Stimulated activated CD4-positive, alpha-beta T cell treated with anti-CD3 and anti-CD28 coated beads, Interleukin-1b, Interleukin-23, amount 100 ng/mL, for 1 hour (primary cell): Measurements from ENCODE around the gene SLC39A5.

Experiments used
- DNase-seq, 2 donors: peaks; one replicate each; pipeline ENCODE4 v3.0.0-alpha.2; 2020; ENCODE audit warnings: low read depth in 2 of 2

The SLC39A5 gene

DNA sequence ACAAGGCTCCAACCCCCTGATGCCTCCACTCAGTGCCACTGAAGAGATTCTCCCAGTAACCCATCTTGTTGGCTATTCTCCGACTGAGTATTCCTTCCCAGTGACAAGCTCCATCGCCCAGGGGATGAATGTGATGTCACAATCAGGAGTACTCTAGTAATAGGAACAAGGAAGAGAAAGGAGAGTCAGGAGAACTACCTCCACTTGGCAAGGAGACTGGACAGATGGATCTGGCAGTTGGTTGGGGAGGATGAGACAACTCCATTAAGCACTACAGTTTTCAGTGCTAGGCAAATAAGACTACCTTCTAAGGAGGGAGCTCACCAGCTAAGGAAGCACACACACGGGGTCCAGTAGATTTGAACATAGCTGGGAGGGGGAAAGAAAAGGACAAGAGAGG lies 13.4 kb upstream of the SLC39A5 start:
- DNase-seq = no peak

DNA sequence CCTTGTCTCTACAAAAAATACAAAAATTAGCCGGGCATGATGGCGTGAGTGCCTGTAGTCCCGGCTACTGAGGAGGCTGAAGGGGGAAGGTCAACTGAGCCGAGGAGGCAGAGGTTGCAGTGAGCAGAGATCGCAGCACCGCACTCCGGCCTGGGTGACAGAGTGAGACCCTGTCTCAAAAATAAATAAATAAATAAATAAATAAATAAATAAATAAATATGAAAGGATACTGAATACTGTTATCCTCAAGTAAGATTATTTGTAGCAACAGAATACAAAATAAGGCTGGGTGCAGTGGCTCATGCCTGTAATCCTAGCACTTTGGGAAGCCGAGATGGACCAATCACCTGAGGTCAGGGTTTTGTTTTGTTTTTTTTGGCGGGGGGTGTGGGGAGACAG lies 10.0 kb upstream of the SLC39A5 start:
- no peak for DNase-seq

DNA sequence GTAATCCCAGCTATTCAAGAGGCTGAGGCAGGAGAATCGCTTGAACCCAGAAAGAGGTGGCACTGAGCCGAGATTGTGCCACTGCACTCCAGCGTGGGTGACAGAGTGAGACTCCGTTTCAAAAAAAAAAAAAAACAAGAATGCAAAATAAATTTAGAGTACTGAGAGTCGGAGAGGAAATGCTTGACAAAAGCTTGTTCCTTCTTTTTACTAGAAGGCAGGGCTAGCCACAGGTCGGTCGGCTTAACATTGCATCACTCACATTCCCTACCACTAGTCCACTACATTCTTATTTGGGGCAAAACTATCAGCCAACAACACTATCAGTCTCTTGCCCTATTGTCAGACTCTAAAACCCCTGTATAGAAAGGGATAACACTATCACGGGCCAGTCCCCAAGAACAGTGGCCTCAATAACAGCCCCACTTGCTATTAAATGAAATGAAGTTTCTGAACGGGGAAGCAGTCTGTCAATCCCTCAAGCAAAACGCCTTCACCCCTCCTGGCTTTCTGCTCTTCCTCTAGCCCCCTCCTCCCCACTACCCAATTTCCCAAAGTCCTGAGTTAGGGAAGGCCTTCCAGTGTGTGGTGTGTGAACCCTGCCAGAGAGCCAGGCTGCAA lies 9.1 kb upstream of the SLC39A5 start:
- no peak for DNase-seq

DNA sequence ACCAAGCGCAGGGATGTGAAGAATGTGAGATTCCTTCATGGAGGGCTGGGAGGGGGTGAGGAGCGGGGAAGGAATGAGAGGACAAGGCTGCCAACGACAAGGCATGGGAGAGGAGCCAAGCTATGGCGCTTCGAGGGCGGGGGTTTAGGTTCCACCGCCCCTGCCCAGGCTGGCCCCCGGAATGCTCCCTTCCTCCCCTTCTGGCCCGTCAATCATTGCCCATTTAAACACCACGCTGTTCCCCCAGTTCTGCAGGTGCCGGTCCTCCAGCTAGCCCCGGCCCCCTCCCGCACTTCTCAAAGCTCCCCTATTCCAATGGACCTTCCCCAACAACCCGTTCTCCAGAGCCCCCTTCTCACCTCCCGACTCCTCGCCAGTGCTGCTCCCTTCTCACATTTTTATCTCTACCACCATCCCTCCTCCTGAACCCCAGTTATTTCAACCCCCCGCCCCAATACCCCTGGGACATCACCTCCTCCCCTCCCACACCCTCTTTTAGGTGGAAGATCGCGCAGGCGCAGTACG lies 8.6 kb upstream of the SLC39A5 start:
- no peak for DNase-seq

GRCh38 chr12:56221757-56222530 lies 7.9 kb upstream of the SLC39A5 start, which contains the start of gene RNF41:
Gene RNF41, minus strand, starts transcription at chr12:56221922. Its CDS starts 7,875 bp downstream, at chr12:56214047.
- peak; percentile 79 to 84 for DNase-seq

GRCh38 chr12:56222531-56222895 lies 7.3 kb upstream of the SLC39A5 start:
- DNase-seq = no peak

GRCh38 chr12:56223571-56224101 lies 6.2 kb upstream of the SLC39A5 start:
- no peak for DNase-seq

DNA sequence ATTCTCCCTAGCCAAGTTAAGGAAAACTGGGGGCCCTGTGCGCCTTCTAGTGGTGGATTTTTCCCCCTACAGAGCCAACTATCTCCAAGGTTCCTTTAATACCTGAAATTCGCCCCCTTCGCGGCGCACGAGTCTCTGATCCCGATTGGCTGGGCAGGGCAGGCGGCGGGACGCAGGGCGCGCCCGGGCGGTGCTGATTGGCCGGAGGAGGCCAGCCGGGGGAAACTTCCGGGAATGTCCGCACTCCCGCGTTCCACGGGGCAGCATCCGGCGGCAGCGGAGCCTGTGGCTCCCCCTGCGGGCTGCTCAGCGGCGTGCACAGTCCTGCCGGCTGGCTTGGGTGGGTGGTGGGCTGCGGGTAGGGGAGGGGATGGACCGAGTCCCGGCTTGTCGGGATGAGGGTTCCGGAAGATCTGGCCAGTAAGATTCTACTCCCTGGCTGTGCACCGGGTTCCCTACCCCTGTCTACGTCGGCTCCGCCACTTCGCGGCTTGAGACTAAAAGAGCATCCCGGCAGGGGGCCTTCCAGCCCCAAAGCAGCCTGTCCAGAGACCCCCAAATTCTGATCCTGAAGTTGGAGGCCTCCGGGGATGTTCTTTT lies 5.6 kb upstream of the SLC39A5 start, which contains the start of gene NABP2:
Gene NABP2 (plus strand): TSS at position 241 of the 600 bp plus-strand sequence. CDS start 515 bp downstream, outside the sequence.
- peak; percentile 77 to 83 for DNase-seq

DNA sequence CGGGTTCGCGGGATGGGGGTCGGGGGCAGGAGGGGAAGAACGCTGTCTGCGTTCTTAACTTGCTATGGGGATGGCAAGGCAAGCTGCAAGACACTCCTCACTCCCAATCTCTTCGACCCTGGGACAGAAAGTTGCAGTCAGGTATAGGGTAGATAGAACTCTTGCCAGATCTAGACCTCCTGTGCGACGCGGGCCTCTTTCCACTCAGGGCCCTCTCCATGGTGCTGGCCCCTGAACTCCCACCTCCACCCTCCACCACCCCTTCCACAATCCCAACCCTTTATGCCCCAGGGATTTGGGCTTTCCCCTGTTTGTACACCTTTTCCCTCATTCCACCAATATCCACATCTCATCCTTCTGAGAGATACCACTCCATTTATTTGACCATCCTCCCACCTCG lies 4.9 kb upstream of the SLC39A5 start:
- DNase-seq = no peak

- no peak for DNase-seq
Measured at GRCh38 chr12:56229082-56229481, 769 bp upstream of the SLC39A5 start.

GRCh38 chr12:56230432-56231183 lies 757 bp downstream of the SLC39A5 start:
- DNase-seq = no peak

DNA sequence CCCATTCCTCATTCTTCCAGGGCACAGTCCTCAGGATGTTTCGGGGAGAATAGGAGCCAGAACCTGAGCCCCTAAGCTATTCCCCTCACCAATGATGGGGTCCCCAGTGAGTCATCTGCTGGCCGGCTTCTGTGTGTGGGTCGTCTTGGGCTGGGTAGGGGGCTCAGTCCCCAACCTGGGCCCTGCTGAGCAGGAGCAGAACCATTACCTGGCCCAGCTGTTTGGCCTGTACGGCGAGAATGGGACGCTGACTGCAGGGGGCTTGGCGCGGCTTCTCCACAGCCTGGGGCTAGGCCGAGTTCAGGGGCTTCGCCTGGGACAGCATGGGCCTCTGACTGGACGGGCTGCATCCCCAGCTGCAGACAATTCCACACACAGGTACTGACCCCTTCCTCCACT lies 1.3 kb downstream of the SLC39A5 start:
- DNase-seq = no peak

- no peak for DNase-seq
Measured at GRCh38 chr12:56234746-56235436, 5.0 kb downstream of the SLC39A5 start.

DNA sequence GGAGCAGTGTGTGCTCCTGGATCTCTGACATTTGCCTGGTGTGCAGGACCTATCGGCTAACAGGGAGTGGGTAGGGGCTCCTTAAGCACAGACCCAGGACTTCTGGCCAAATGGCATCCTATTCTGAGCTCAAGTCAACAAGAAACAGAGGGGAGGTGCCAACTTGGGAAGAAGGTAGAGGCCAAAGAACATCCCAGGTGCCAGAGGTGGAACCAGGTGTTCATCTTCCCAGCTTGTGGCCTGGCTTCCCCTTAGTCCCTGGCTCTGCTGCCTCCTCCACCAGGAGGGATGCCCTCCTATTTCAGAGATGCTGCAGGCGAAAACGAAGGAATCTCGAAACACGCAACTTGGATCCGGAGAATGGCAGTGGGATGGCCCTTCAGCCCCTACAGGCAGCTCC lies 6.2 kb downstream of the SLC39A5 start:
- no peak for DNase-seq

DNA sequence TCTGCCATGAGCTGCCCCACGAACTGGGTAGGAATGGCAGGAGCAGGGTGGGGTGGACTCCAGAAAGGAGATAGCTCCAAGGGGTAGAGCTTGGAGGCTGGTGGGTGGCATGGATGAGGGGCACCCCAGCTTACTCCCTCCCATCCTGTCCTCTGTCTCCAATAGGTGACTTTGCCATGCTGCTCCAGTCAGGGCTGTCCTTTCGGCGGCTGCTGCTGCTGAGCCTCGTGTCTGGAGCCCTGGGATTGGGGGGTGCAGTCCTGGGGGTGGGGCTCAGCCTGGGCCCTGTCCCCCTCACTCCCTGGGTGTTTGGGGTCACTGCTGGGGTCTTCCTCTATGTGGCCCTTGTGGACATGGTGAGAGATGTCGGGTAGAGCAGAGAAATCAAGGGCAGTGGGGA lies 7.1 kb downstream of the SLC39A5 start:
- DNase-seq = no peak

GRCh38 chr12:56237552-56237951 lies 7.7 kb downstream of the SLC39A5 start:
- DNase-seq = no peak

DNA sequence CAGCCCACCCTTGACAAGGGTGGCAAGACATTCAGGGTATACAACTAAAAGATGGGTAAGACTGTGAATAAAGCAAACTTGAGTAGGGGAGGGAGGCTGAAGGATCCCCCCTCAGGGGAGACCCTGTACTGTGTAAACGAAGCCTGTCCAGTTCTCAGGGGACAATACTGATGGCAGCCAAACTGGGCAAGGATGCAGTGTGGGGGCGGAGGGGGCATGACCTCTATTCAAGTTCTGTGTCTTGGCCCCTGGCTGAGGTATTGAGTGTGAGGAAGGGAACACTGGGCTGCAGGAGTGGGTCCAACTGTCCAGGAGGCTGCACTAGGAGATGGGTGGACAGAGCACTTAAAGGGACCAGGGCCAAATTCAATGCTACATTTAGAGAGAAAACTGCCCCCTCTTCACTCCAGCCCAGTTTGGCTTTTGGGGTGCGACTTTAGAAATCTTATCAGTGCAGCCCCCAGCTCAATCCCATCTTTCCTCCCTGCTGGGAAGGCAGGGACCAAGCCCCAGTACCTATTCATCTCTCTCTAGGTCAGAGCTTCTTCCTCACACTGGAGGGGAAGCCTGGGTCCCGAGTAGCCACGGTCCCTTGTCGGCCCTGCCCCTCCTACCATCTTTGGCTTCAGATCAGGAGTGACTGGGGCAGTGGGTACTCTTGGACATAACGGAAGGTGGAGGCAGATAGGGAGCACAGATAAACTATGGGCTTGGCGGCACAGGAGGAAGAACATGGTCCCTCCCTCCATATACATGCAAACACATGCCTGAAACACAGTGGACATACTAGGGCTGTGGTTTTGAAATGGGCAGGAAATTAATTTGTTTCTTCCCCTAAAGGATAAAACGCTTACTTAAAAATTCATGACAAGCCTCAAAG lies 11.8 kb downstream of the SLC39A5 start:
- DNase-seq = no peak

GRCh38 chr12:56242986-56243385 lies 13.1 kb downstream of the SLC39A5 start:
- DNase-seq = no peak

GRCh38 chr12:56243731-56244181 lies 13.9 kb downstream of the SLC39A5 start:
- DNase-seq = no peak

DNA sequence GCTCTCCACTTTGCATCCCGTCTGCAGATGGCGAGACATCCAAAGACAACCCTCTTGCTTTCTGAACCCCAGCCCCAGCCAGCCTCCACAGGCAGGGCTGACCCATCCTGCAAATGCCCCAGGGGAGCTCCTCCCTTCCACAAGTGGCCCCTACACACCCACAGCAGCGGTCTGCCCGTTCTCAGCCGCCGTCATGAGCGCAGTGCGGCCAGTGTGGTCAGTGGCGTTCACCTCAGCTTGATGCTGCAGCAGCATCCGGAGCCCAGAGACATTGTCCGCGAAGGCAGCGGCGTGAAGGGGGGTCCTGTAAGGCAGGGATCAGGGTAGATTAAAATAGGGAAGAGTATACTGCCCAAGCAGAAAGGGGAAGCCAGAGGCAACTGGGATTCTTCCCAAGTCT lies 14.6 kb downstream of the SLC39A5 start:
- DNase-seq = no peak
